ENCODE measurements around the gene MX1.

Gene MX1

GRCh38 chr21:41441546-41441945 lies 15.5 kb downstream of the MX1 start:
- Histone ChIP-seq H3K27me3 (replicated peaks; ENCODE audit: control insufficient read depth, insufficient read depth, low read length, poor library complexity, severe bottlenecking) (no peaks in the 10 kb centered on the region), H3K9me3 (ENCODE audit: control insufficient read depth, low read length) (no peaks in the 10 kb centered on the region), H3K4me3 (ENCODE audit: insufficient read depth, low read depth, low read length, poor library complexity, severe bottlenecking) (no peak overlapping the region), H3K36me3 (ENCODE audit: control insufficient read depth, insufficient read depth, low read length) (peaks cover 96% of the 10 kb centered on the region), H3K27ac (ENCODE audit: insufficient read depth, low read length, poor library complexity, severe bottlenecking) (no peak overlapping the region), H3K4me1 (ENCODE audit: control insufficient read depth, insufficient read depth, low read length, poor library complexity, severe bottlenecking) (no peaks in the 10 kb centered on the region)
- no peak for DNase-seq

- no peaks in the 10 kb centered on the region for H3K27me3 ChIP-seq (replicated peaks; ENCODE audit: control insufficient read depth, insufficient read depth, low read length, poor library complexity, severe bottlenecking)
- H3K27ac ChIP-seq (ENCODE audit: insufficient read depth, low read length, poor library complexity, severe bottlenecking): no peak overlapping the region
- H3K4me3 ChIP-seq (ENCODE audit: insufficient read depth, low read depth, low read length, poor library complexity, severe bottlenecking): no peak overlapping the region
- H3K4me1 ChIP-seq (ENCODE audit: control insufficient read depth, insufficient read depth, low read length, poor library complexity, severe bottlenecking): no peaks in the 10 kb centered on the region
- no peak for DNase-seq
- H3K9me3 ChIP-seq (ENCODE audit: control insufficient read depth, low read length): no peaks in the 10 kb centered on the region
- H3K36me3 ChIP-seq (ENCODE audit: control insufficient read depth, insufficient read depth, low read length): peaks cover 96% of the 10 kb centered on the region
Observed at GRCh38 chr21:41442481-41443186, 16.6 kb downstream of the MX1 start.

GRCh38 chr21:41443562-41443961 lies 17.5 kb downstream of the MX1 start:
- no peaks in the 10 kb centered on the region for H3K4me1 ChIP-seq (ENCODE audit: control insufficient read depth, insufficient read depth, low read length, poor library complexity, severe bottlenecking)
- H3K9me3 ChIP-seq (ENCODE audit: control insufficient read depth, low read length): no peaks in the 10 kb centered on the region
- no peak overlapping the region for H3K4me3 ChIP-seq (ENCODE audit: insufficient read depth, low read depth, low read length, poor library complexity, severe bottlenecking)
- peaks cover 93% of the 10 kb centered on the region for H3K36me3 ChIP-seq (ENCODE audit: control insufficient read depth, insufficient read depth, low read length)
- no peak overlapping the region for H3K27ac ChIP-seq (ENCODE audit: insufficient read depth, low read length, poor library complexity, severe bottlenecking)
- DNase-seq: no peak
- no peaks in the 10 kb centered on the region for H3K27me3 ChIP-seq (replicated peaks; ENCODE audit: control insufficient read depth, insufficient read depth, low read length, poor library complexity, severe bottlenecking)

GRCh38 chr21:41444703-41445464 lies 18.8 kb downstream of the MX1 start:
- H3K36me3 ChIP-seq (ENCODE audit: control insufficient read depth, insufficient read depth, low read length): peaks cover 87% of the 10 kb centered on the region
- no peak for DNase-seq
- no peak overlapping the region for H3K27ac ChIP-seq (ENCODE audit: insufficient read depth, low read length, poor library complexity, severe bottlenecking)

GRCh38 chr21:41445465-41445862 lies 19.4 kb downstream of the MX1 start:
- H3K27me3 ChIP-seq (replicated peaks; ENCODE audit: control insufficient read depth, insufficient read depth, low read length, poor library complexity, severe bottlenecking): no peaks in the 10 kb centered on the region

More at GRCh38 chr21:41444703-41445464, 18.8 kb downstream of the MX1 start:
- Histone ChIP-seq H3K4me3 (ENCODE audit: insufficient read depth, low read depth, low read length, poor library complexity, severe bottlenecking) (no peak overlapping the region), H3K4me1 (ENCODE audit: control insufficient read depth, insufficient read depth, low read length, poor library complexity, severe bottlenecking) (no peaks in the 10 kb centered on the region), H3K9me3 (ENCODE audit: control insufficient read depth, low read length) (no peaks in the 10 kb centered on the region), H3K27me3 (replicated peaks; ENCODE audit: control insufficient read depth, insufficient read depth, low read length, poor library complexity, severe bottlenecking) (no peaks in the 10 kb centered on the region)

GRCh38 chr21:41446586-41446985 lies 20.5 kb downstream of the MX1 start:
- Histone ChIP-seq H3K27ac (ENCODE audit: insufficient read depth, low read length, poor library complexity, severe bottlenecking) (no peak overlapping the region), H3K36me3 (ENCODE audit: control insufficient read depth, insufficient read depth, low read length) (peaks cover 76% of the 10 kb centered on the region), H3K27me3 (replicated peaks; ENCODE audit: control insufficient read depth, insufficient read depth, low read length, poor library complexity, severe bottlenecking) (no peaks in the 10 kb centered on the region), H3K4me1 (ENCODE audit: control insufficient read depth, insufficient read depth, low read length, poor library complexity, severe bottlenecking) (no peaks in the 10 kb centered on the region), H3K4me3 (ENCODE audit: insufficient read depth, low read depth, low read length, poor library complexity, severe bottlenecking) (no peak overlapping the region), H3K9me3 (ENCODE audit: control insufficient read depth, low read length) (no peaks in the 10 kb centered on the region)
- DNase-seq: no peak

More at GRCh38 chr21:41445465-41445862, 19.4 kb downstream of the MX1 start:
- Histone ChIP-seq H3K36me3 (ENCODE audit: control insufficient read depth, insufficient read depth, low read length) (peaks cover 87% of the 10 kb centered on the region), H3K9me3 (ENCODE audit: control insufficient read depth, low read length) (no peaks in the 10 kb centered on the region), H3K4me1 (ENCODE audit: control insufficient read depth, insufficient read depth, low read length, poor library complexity, severe bottlenecking) (no peaks in the 10 kb centered on the region), H3K27ac (ENCODE audit: insufficient read depth, low read length, poor library complexity, severe bottlenecking) (no peak overlapping the region), H3K4me3 (ENCODE audit: insufficient read depth, low read depth, low read length, poor library complexity, severe bottlenecking) (no peak overlapping the region)
- no peak for DNase-seq

- no peaks in the 10 kb centered on the region for H3K9me3 ChIP-seq (ENCODE audit: control insufficient read depth, low read length)
- H3K27me3 ChIP-seq (replicated peaks; ENCODE audit: control insufficient read depth, insufficient read depth, low read length, poor library complexity, severe bottlenecking): no peaks in the 10 kb centered on the region
- no peak overlapping the region for H3K4me3 ChIP-seq (ENCODE audit: insufficient read depth, low read depth, low read length, poor library complexity, severe bottlenecking)
- H3K36me3 ChIP-seq (ENCODE audit: control insufficient read depth, insufficient read depth, low read length): peaks cover 75% of the 10 kb centered on the region
- H3K4me1 ChIP-seq (ENCODE audit: control insufficient read depth, insufficient read depth, low read length, poor library complexity, severe bottlenecking): no peaks in the 10 kb centered on the region
- no peak overlapping the region for H3K27ac ChIP-seq (ENCODE audit: insufficient read depth, low read length, poor library complexity, severe bottlenecking)
- no peak for DNase-seq
Observed at GRCh38 chr21:41447356-41447755, 21.3 kb downstream of the MX1 start.

GRCh38 chr21:41449613-41450012 lies 23.6 kb downstream of the MX1 start:
- H3K9me3 ChIP-seq (ENCODE audit: control insufficient read depth, low read length): no peaks in the 10 kb centered on the region
- no peak overlapping the region for H3K4me3 ChIP-seq (ENCODE audit: insufficient read depth, low read depth, low read length, poor library complexity, severe bottlenecking)
- no peak for DNase-seq
- peaks cover 75% of the 10 kb centered on the region for H3K36me3 ChIP-seq (ENCODE audit: control insufficient read depth, insufficient read depth, low read length)
- no peak overlapping the region for H3K27ac ChIP-seq (ENCODE audit: insufficient read depth, low read length, poor library complexity, severe bottlenecking)
- H3K27me3 ChIP-seq (replicated peaks; ENCODE audit: control insufficient read depth, insufficient read depth, low read length, poor library complexity, severe bottlenecking): no peaks in the 10 kb centered on the region
- H3K4me1 ChIP-seq (ENCODE audit: control insufficient read depth, insufficient read depth, low read length, poor library complexity, severe bottlenecking): no peaks in the 10 kb centered on the region

GRCh38 chr21:41451753-41452676 lies 26.0 kb downstream of the MX1 start:
- H3K36me3 ChIP-seq (ENCODE audit: control insufficient read depth, insufficient read depth, low read length): peaks cover 69% of the 10 kb centered on the region
- H3K4me1 ChIP-seq (ENCODE audit: control insufficient read depth, insufficient read depth, low read length, poor library complexity, severe bottlenecking): no peaks in the 10 kb centered on the region
- no peak overlapping the region for H3K4me3 ChIP-seq (ENCODE audit: insufficient read depth, low read depth, low read length, poor library complexity, severe bottlenecking)
- H3K27me3 ChIP-seq (replicated peaks; ENCODE audit: control insufficient read depth, insufficient read depth, low read length, poor library complexity, severe bottlenecking): no peaks in the 10 kb centered on the region
- DNase-seq: no peak
- H3K27ac ChIP-seq (ENCODE audit: insufficient read depth, low read length, poor library complexity, severe bottlenecking): no peak overlapping the region
- H3K9me3 ChIP-seq (ENCODE audit: control insufficient read depth, low read length): no peaks in the 10 kb centered on the region

All from effector memory CD4-positive, alpha-beta T cell (primary cell).